Right ventricle myocardium superior (tissue), 1 donor: ENCODE data around the gene ROPN1L. TPM values are rescaled to one million over a fixed set of nuclear protein-coding genes. Genes with fewer than 3 reads are reported as not detected.
"Not testable (repeated sequence)": the region's sequence is repeated elsewhere in the genome, so short reads cannot be mapped to it uniquely, and the experiment has no call there.

Experiments used
- ATAC-seq: fragments of 200-7000 bp; cut with Tn5 transposase; one replicate; pipeline ENCODE4 v1.9.1; 2020; ENCODE audit warnings: mild to moderate bottlenecking; ENCODE audit not compliant: poor library complexity
- DNase-seq: peaks from one replicate; pipeline ENCODE4 v3.0.0-alpha.2; 2020
- intact Hi-C: fragments of 100-400 bp; cut with DNase I; formaldehyde crosslinking; loops from one replicate; pipeline ENCODE4 v1.11.2; 2022
- microRNA-seq: library from miRNA; unstranded; fragments of <30 nt; microRNA quantifications from one replicate; pipeline ENCODE4 v1.2.0, GENCODE V29; 2020
- total RNA-seq: library from RNA; stranded (reverse); fragmentation: NEBNext Ultra II Directional; extraction: Animal tissue kit (Norgen Biotek cat#: 25700); gene quantifications from one replicate; pipeline ENCODE4 v1.2.1, GENCODE V29; 2021
- donor health status: DM: no; HTN: yes; CAD: no; lungs with severe emphysema.

Gene ROPN1L
- total RNA-seq, 1 donor from 2014 or later = not detected

- no peak for DNase-seq
- ATAC-seq = no peak
- intact Hi-C loops = no loop called here
These were observed 67.9 kb downstream of the ROPN1L start for GRCh38 chr5:10509575-10509974.

- no peak for DNase-seq
- ATAC-seq = no peak
- intact Hi-C loops = no loop called here
These were observed 70.3 kb downstream of the ROPN1L start for GRCh38 chr5:10511741-10512640.

- intact Hi-C loops = no loop called here
- ATAC-seq (no peak), DNase-seq (no peak)
These were observed 72.1 kb downstream of the ROPN1L start for GRCh38 chr5:10513501-10514442.

GRCh38 chr5:10514572-10514971, 72.9 kb downstream of the ROPN1L start:
- ATAC-seq, intact Hi-C loops, DNase-seq: not testable (repeated sequence)

Small RNAs within 50 kb of the gene (microRNA-seq; reads per million reads assigned to microRNA genes)
- not detected for gene MIR6131

Other genes starting within 250 kb of the ROPN1L start
- 18.1 TPM for gene ATPSCKMT, start 192.0 kb upstream of the ROPN1L start, total RNA-seq
- 92.8 TPM for gene CCT5, start 191.6 kb upstream of the ROPN1L start, total RNA-seq
- 50.0 TPM for gene CMBL, start 134.0 kb upstream of the ROPN1L start, total RNA-seq
- gene MARCHF6, start 88.2 kb upstream of the ROPN1L start, total RNA-seq = 170 TPM
- 2.9 TPM for gene ANKRD33B, start 122.2 kb downstream of the ROPN1L start, total RNA-seq